HG03442 (cell line): Measurements from ENCODE around the gene CD1C.
A peak's percentile ranks its signal among the peaks of the same experiment; 100 is the strongest.
"Not testable (repeated sequence)": the region's sequence is repeated elsewhere in the genome, so short reads cannot be mapped to it uniquely, and the experiment has no call there.

Source experiments
- ATAC-seq: cut with Tn5 transposase; IDR thresholded peaks from one replicate; pipeline ENCODE4 v1.9.1; 2021; ENCODE audit warnings: mild to moderate bottlenecking, moderate library complexity; ENCODE audit not compliant: unreplicated experiment

Gene CD1C

DNA sequence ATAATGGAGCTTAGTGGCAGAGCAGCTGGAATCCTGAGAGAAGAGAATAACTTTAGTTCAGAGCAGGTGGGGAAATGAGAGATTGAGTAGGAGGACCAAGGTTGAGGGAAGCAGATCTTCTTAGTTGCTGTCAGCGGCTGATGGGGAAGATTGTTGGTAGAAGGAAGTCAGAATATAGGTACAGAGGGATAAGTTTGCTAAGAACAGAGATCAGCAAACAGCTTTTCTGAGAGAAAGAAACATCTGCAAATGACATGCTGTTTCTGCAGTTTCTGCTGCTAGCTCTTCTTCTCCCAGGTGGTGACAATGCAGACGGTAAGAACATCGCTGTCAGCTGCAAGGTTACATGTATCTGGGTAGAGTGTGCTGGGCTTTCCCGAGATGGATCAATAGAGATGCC, at the start of gene CD1C:
Gene CD1C, plus strand, starts transcription at position 113 of the 400 bp plus-strand sequence. Its CDS starts 142 bp downstream, at position 255.
- ATAC-seq, result no peak

DNA sequence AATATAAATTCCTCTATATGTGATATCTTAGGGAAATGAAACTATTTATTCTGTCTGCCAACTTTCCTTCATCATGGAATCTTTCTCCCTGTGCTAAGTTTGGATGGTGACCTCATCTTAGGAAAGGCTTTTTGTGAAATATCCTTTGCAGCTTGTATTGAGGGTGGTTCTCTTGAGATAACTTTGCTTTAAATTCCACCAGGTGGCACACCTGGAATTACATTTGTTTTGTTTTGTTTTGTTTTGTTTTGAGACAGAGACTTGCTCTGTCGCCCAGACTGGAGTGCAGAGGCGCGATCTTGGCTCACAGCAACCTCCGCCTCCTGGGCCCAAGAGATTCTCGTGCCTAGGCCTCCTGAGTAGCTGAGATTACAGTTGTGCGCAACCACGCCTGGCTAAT, 43.1 kb upstream of the CD1C start:
- no peak for ATAC-seq

DNA sequence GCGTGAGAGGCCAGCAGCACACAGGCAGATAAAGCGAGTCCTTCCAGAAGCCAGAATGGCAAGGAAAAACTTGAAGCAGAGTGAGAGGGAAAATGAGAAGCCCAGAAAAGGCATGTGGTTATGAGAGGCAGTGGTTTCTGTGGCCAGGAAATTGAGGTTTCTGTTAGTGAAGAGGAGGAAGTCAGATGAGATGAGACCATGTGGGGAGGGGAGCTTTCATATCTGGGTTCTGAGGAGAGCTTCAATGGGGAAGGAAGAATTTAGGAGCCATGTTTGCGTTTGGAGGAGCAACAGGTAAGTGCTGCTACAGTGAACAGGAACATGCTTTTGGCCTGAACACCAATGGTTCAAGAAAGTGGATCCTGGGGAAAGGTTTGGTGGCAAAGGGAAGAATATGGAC, 41.6 kb upstream of the CD1C start:
- no peak for ATAC-seq

DNA sequence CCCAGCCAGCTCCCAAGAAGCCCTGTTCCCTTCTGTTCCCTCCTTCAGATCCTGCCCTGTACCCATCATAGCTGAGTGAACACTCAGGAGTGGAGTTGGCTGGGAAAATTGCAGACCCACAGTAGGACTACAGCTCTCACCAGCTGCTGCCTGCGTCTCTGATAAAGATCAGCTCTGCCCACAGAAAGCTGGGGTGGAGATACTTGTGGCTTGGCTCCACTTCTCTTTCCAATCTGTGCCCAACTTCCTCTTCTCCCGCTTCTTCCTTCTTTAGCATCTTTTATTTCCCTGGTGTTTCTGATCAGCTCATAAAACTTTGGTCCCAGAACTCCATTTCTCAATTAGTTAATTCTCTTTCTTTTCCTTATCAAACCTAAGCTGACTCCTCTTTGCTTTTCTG, 41.0 kb upstream of the CD1C start:
- no peak for ATAC-seq

DNA sequence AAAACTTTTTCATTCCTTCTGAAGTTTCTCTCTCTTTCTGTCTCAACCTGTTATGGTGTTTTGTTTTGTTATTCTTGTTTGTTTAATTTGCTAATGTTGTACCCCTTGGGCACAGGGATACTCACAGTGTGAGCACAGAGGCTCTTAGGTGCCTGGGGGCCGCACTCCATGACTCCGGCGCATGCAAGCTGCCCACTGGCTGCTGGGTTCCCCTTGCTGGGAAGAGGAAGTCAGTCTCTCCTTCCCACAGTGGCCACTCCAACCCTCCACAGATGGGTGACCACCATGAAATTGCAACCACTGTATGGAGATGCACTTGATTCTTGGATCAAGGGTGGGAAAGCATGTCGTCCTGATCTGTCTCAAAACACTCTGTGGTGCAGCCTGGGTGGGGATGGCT, 40.1 kb upstream of the CD1C start:
- ATAC-seq, result no peak

DNA sequence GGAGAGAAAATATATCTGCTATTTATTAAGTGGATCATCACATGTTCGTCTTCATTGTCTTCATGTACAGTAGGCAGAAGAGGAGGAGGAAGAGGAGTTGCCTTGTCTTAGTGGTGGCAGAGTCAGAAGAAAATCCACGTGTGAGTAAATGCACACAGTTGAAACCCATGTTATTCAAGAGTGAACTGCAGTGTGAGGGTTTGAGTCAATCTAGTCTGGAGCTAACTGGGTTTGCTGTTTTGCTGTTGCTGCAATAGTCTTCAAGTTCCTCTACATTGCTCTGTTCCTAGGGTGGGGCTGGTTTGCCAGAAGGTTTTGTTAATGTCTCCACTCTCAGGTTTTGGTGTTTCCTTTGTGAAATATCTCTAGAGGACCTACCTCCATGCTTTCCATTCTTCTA, 38.6 kb upstream of the CD1C start:
- ATAC-seq, result no peak

DNA sequence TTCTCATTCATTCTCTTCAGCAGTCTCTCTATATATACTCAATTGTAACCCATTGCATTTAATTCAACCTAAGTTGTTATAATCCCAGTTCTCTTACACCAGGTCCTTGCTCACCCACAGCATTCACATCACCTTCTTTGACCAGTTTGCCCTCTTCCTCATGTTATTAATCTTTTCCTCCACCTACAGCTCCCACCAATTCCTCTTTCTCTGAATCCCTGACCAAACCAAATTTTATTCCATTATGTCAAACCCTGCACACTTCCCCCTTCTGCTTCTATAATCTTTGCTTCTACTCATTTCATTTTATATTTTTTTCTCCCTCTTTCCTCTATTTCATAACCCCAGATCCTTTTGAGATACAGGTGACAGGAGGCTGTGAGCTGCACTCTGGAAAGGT, 34.1 kb upstream of the CD1C start:
- no peak for ATAC-seq

DNA sequence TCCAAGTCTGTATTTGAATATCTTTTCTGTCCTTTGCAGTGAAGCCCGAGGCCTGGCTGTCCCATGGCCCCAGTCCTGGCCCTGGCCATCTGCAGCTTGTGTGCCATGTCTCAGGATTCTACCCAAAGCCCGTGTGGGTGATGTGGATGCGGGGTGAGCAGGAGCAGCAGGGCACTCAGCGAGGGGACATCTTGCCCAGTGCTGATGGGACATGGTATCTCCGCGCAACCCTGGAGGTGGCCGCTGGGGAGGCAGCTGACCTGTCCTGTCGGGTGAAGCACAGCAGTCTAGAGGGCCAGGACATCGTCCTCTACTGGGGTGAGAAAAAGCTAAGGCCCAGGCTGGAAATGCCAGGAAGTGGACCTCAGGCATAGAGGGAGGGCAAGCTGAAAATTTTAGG, 33.0 kb upstream of the CD1C start:
- ATAC-seq, result not testable (repeated sequence)

DNA sequence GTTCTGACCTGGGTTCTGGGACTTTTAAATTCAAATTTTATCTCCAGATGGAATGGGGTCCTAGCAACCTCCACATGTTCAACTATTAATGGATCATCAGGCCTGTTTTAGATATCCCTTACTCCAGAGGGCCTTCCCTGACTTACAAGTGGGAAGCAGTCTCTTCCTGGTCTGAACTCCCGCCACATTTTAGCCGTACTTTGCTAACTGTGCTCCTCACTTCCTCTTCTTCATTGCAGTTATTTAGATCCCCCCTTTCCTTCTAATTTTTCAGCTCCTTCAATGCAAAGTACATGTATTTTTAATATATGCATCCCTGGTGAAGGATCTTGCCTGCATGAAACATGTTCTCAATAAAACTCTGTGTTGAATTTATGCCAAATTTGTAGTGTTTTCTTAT, 31.8 kb upstream of the CD1C start:
- no peak for ATAC-seq

DNA sequence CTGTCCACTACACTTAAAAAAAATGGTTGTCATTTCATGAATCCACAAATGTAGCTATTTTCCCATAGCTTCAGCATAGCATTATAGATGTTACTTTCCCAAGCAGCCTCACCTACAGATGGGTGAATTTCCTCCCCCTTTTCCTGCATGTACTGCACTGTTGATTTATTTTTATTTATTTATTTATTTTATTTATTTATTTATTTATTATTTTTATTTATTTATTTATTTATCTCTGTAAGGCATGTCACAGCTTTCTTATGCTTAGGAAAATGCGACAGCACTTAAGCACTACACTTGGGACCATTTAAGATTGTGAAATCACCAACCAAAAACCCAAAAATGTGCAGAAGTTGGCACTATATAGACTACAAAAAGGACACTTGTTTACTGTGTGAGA, 30.6 kb upstream of the CD1C start:
- no peak for ATAC-seq

DNA sequence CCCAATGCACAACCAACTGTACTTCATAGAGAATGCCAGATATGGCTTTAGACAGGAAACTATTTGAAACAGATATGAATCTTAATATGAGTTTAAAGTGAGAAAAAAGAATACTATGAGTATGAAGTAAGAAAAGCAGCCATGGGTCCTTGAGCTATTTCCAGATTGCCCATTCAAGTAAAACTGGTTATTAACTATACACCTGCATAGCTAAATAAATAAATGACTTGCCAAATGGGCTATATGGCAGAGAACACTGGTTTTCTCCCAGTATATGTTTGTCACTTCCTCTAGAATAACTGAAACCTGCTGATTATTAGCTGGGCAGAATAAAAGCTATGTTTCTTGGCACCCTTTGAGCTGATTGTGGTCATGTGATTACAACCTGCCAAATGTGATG, 17.0 kb upstream of the CD1C start:
- ATAC-seq, result no peak

DNA sequence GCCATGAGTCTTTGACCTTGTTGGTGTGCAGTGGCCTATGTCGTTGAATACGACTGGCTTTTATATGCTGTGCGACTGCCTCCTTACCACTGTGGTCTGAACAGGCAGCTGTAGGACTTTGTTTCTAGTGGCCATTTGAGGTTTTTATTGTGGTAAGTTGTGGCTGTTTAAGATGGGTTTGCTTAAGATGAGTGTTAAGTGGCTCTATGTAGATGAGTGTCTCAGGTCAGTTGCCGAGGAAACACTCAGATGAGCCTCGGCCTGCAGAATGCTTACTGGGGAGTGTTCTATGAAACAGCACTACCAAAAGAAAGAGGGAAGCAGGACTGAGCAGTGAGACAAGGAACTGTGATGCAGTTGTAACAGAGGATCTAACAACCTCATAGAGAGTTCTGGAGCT, 14.9 kb upstream of the CD1C start:
- peak; percentile 50 for ATAC-seq

DNA sequence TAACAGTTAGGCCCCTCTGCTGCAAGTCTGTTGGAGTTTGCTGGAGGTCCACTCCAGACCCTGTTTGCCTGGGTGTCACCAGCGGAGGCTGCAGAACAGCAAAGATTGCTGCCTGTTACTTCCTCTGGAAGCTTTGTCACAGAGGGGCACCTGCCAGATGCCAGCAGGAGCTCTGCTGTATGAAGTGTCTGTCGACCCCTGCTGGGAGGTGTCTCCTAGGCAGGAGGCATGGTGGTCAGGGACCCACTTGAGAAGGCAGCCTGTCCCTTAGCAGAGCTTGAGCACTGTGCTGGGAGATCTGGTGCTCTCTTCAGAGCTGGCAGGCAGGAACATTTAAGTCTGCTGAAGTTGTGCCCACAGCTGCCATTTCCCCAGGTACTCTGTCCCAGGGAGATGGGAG, 7.3 kb upstream of the CD1C start:
- ATAC-seq, result not testable (repeated sequence)

DNA sequence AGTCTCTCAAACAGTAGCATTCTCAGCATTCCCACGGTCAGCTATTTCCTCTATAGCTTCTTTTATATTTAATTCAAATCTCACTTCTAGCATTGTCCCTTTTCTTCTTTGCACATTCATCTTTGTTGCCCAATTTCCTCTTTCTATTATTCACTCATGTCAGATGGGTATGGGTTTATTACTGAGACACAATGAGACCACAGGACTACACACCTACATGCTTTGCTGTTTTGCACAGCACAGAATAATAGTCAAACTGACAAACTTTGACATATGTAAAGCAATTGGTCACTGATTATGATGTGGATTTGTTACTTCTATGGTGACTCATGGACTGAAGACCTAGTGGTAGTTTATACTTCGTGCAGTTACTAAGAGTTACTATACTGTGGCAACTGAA, 5.8 kb upstream of the CD1C start:
- peak; percentile 60 for ATAC-seq

DNA sequence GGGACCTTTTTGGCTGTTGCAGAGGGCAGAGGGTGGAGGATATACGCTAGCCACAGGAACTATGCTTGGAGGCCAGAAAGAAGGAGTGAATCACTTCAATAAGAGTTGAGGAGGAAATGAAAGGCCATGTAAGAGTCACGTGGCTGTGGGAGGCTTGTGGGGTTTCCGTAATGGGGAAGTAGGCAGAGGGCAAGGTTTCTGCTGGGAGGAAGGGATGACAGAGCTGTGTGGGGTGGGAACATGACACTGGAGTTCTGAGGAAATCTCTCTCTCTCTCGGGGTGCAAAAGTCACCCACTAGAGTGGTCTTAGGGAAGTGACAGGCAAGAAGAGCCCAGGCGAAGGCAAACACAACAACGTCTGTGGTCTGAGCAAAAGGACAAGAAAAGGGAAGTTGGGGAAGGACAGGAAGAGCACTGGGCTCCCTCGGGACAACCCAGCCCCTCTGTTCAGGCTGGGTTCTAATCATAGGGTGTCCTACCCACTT, 3.9 kb upstream of the CD1C start:
- peak; percentile 65 for ATAC-seq

DNA sequence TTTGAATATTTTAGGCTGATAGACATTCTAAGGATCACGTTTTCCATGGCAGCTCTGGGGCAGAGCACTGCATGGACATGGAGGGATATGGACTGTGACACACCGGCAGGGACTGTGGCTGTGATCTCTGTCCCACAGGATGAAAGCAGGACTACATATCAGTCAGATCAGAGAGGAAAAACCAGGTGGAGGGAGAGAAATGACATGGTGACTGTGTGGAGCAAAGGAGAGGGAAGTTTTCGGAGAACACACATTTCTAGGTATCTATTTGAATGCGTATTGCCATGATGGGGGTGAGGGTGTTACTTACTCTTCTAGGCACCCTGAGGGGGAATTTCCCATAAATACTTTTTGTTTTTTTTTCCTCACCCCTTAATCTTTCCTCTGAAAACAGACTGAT, 3.2 kb upstream of the CD1C start:
- ATAC-seq, result no peak

DNA sequence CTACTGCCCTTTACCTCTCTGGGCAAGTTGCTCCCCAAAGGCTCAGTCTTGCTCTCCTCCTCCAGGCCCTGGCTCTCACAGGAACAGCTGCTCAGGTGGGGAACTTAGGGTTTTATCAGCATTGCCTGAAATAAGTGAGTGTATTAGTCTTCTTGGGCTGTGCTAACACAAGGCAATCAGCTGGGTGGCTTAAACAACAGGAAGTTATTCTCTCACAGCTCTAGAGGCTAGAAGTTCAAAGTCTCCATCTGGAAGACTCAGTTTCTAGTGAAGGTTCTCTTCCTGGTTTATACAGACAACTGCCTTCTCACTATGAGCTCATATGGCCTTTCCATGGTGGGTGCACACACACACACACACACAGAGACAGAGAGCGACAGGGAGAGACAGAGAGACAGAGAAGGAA, 2.8 kb upstream of the CD1C start:
- no peak for ATAC-seq

DNA sequence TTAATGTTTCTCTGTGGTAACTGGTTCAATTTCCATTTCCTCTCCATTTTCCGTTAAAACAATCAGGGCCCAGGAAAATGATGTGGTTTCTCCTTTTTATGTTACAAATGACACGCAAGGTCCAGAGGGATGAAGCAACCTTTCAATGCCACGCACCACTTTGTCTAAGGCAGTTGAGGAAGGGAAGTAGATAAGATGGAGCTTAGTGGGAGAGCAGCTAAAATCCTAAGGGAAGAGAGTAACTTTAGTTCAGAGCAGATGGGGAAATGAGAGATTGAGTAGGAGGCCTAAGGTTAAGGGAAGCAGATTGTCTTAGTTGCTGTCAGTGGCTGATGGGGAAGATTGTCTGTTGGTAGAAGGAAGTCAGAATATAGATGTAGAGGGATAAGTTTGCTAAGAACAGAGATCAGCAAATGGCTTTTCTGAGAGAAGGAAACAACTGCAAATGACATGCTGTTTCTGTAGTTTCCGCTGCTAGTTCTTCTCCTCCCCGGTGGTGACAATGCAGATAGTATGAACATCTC, 660 bp downstream of the CD1C start:
- no peak for ATAC-seq

DNA sequence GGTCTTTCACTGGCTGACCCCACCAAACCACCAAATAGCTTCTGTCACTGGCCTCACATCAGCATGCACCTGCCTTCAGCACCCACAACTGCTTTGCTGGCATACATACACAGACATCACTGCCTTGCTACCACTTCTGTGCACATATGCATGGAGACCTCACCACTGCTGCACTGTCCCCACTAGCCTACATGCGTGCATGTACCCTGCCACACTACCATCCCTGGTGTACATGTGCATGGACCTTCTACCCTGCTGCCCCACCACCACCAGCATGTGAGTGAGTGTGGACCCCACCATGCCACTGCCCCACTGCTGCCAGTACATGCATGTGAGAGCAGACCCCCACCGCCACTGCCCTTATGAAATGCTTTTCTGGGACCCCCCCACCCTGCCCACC, 6.1 kb downstream of the CD1C start:
- no peak for ATAC-seq

DNA sequence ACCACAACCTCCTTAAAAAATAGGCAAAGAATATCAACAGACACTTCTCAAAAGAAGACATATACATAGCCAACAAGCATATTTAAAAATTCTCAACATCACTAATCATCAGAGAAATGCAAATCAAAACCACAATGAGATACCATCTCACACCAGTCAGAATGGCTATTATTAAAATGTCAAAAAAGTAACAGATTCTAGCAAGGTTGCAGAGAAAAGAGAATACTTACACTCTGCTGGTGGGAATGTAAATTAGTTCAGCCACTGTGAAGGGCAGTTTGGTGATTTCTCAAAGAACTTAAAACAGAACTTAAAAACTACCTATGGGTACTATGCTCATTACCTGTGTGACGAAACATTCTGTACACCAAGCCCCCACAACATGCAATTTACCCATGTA, 20.9 kb downstream of the CD1C start:
- ATAC-seq, result no peak

DNA sequence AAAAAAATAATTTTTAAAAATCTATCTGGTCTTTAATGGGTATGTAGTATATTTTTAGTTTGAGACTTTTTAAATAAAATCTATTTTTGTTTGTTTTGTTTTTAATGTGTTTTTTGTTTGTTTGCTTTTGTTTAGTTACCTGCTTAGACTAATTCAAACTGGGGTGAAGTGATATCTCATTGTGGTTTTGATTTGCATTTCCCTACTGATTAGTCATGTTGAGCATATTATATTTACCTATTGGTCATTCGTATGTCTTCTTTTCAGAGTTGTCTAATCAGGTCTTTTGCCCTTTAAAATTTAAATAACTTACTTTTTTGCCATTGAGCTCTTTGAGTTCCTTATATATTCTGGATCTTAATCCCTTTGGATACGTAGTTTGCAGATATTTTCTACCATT, 21.3 kb downstream of the CD1C start:
- ATAC-seq, result no peak

DNA sequence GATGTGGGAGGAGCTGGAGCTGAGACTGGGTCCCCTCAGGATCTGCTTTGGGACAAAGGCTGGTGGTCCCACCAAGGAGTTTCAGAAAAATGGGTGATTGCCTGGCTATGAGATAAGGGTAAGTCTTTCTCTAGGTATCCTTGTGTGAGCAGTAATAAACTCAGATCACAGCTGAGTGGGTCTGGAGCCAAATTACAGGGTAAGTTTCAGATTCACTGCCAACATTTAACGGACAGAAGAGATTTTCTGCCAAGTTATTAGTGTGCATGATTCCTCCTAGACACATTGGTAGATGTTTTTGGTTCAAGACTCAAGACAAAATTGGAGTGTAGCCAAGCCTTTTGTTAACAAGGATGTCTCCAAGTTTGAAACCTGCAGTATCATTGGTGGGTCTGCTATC, 34.1 kb downstream of the CD1C start:
- ATAC-seq, result no peak

DNA sequence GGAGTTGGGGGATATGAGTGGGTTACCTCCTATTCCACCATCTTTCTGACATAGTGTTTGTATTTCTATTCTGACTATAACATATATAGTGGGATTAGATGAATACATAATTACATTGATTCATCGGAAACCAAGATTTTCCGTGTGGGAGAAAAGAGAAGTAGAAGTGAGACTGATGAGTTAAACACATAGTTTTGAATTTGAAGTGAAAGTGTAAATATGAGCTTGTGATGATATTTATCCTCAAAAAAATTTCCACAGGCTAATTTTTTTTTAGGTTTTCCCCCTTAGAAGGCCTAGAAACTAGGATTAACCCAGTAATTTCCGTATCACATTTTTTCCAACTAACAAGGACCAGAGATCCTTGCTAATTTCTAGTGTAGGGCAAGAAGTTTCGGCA, 34.7 kb downstream of the CD1C start:
- ATAC-seq, result no peak

DNA sequence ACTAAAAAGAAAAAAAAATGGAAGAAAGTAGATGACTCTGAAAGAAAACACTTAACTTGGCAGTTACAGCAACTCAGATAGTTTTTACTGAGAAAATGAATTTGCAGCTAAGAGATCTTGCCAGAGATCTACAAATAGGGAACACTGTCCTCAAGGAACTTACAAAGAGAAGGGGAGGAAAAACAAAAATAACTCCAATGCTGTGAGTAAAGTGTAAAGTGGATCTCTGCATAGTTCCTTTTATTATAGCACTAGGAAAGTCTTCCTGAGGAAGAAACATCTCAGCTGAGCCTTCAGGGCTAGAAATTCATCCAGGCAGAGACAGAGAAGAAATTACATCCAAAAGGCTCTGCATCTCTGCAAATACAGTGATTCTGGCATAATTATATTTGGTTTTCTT, 37.8 kb downstream of the CD1C start:
- ATAC-seq, result no peak
